Testis (tissue), 2 donors: ENCODE data around the gene ELK4.

Experiments used
- CTCF ChIP-seq, 3 experiments: fragments of 450-650 bp in 2 of 3; fragments of 200-600 bp in 1 of 3; sonication (generic) in 1 of 3; IDR thresholded peaks; one replicate each; pipeline ENCODE4 v1.5.1; 2016 to 2019; ENCODE audit warnings: antibody characterized with exemption in 3 of 3, mild to moderate bottlenecking in 2 of 3, moderate library complexity in 1 of 3
- POLR2A ChIP-seq: fragments of 450-650 bp; IDR thresholded peaks from one replicate; pipeline ENCODE4 v1.6.1; 2017; ENCODE audit warnings: antibody characterized with exemption, mild to moderate bottlenecking, moderate library complexity

- TF ChIP-seq CTCF (IDR thresholded peaks at IDR 0.05) (no peak), POLR2A (no peak)
Measured at GRCh38 chr1:205672395-205672889, 40.6 kb upstream of the ELK4 start.
